ENCODE measurements around the gene CCDC88A. TPM values are rescaled to one million over a fixed set of nuclear protein-coding genes. Genes with fewer than 3 reads are reported as not detected.

The CCDC88A gene
- total RNA-seq, 2 donors from 2014 or later, result 21.5 to 26.4 TPM

DNA sequence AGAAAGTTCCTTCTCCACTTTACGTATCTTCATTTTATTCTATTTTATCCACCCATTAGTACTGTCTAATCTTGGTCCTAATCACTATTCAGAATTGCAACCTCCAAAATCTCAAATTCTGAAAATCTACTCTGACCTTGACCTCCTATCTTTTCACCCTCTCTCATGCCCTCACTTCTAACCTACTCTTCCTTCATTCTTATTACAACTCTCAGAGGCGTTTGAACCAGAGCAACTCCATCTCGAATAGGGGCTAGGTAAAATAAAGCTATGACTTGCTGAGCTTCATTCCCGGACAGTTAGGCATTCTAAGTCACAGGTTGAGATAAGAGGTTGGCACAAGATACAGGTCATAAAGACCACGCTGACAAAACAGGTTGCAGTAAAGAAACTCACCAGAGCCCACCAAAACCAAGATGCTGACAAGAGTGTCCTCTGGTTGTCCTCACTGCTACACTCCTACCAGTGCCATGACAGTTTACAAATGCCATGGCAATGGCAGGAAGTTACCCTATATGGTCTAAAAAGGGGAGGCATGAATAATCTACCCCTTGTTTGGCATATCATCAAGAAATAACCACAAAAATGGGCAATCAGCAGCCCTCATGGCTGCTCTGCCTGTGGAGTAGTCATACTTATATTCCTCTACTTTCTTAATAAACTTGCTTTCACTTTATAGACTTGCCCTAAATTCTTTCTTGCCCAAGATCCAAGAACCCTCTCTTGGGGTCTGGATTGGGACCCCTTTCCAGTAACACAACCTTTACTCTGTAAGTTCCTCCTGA lies 11.4 kb downstream of the CCDC88A start:
- no peak overlapping the region for H3K4me3 ChIP-seq
- H3K9me3 ChIP-seq, result no peaks in the 10 kb centered on the region
- no peaks in the 10 kb centered on the region for H3K27me3 ChIP-seq
- H3K4me1 ChIP-seq, result no peaks in the 10 kb centered on the region
- H3K36me3 ChIP-seq, result no peaks in the 10 kb centered on the region
- TF ChIP-seq, protein P1, sequence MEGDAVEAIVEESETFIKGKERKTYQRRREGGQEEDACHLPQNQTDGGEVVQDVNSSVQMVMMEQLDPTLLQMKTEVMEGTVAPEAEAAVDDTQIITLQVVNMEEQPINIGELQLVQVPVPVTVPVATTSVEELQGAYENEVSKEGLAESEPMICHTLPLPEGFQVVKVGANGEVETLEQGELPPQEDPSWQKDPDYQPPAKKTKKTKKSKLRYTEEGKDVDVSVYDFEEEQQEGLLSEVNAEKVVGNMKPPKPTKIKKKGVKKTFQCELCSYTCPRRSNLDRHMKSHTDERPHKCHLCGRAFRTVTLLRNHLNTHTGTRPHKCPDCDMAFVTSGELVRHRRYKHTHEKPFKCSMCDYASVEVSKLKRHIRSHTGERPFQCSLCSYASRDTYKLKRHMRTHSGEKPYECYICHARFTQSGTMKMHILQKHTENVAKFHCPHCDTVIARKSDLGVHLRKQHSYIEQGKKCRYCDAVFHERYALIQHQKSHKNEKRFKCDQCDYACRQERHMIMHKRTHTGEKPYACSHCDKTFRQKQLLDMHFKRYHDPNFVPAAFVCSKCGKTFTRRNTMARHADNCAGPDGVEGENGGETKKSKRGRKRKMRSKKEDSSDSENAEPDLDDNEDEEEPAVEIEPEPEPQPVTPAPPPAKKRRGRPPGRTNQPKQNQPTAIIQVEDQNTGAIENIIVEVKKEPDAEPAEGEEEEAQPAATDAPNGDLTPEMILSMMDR (IDR thresholded peaks at IDR 0.05), result no peak
- no peak overlapping the region for H3K27ac ChIP-seq
- DNase-seq (ENCODE audit: low spot score), result no peak

DNA sequence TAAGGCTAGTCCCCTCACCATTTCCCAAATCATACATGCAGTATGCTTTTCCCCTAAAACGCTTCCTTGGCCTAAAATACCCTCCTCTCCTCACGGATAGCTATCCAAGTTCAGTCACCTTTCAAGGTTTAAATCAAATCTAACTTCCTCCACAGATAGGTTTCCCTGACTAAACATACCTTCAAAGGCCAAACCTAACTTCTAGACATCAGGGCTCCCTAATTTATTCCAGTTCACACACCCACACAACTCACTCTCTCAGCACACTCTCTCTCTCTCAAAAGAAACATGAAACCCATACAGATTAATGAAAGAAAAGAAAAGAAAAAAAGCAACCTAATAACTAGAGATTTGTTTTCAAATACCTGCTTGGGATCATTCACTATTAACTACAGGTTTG lies 14.5 kb downstream of the CCDC88A start:
- H3K4me3 ChIP-seq, result no peak overlapping the region
- H3K27ac ChIP-seq, result no peak overlapping the region
- no peak for DNase-seq (ENCODE audit: low spot score)
- H3K4me1 ChIP-seq, result no peaks in the 10 kb centered on the region
- H3K36me3 ChIP-seq, result no peaks in the 10 kb centered on the region
- H3K9me3 ChIP-seq, result no peaks in the 10 kb centered on the region
- TF ChIP-seq, protein P1 (IDR thresholded peaks at IDR 0.05), result no peak
- no peaks in the 10 kb centered on the region for H3K27me3 ChIP-seq

DNA sequence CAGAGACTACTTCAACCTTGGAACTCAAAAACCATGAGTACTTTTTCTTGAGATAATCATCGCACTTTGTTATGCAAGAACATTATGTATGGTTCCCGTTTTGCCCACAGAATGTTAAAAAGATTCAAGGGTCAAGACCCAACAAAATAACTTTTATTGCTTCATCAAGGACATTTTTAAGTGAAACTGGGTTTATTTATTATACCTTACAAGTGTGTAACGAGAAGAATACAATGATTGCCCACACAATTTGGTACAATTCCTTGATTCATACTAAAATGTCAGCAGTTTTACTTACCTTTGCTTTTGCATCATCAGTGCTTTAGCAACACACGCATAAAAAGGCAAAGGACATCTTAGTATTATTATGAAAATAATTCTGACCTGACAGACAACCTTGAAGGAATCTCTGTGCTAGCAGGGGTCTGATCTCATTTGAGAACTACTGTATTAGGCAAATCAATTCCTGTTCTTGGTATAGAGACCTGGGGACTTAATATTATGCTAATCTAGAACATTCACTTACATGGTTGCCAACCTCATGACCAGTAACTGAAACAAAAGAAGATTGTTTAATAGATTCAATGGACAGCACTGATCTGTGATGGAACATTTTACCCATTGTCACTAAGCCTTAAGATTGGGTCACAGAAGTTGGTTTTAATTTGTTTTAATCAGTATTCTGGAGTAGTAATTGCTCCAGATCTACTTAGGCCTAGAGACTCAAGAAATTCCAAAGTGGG lies 16.2 kb downstream of the CCDC88A start:
- Histone ChIP-seq H3K27me3 (no peaks in the 10 kb centered on the region), H3K9me3 (no peaks in the 10 kb centered on the region)

DNA sequence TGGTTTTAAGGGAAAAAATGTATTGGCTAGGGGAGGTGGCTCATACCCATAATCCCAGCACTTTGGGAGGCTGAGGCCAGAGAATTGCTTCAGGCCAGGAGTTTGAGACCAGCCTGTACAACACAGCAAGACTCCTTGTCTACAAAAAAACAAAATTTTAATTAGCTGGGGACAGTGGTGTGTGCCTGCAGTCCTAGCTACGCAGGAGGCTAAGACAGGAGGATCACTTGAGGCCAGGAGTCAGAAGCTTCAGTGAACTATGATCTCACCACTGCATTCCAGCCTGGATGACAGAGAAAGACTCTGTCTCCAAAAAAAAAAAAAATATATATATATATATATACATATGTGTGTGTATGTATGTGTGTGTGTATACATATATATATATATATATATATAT lies 18.5 kb downstream of the CCDC88A start:
- no peak overlapping the region for H3K4me3 ChIP-seq
- DNase-seq (ENCODE audit: low spot score), result no peak

More for the DNA sequence above, 16.2 kb downstream of the CCDC88A start:
- TF ChIP-seq, protein P1 (IDR thresholded peaks at IDR 0.05), result no peak
- Histone ChIP-seq H3K4me1 (no peaks in the 10 kb centered on the region), H3K27ac (no peak overlapping the region), H3K4me3 (no peak overlapping the region), H3K36me3 (no peaks in the 10 kb centered on the region)
- no peak for DNase-seq (ENCODE audit: low spot score)

DNA sequence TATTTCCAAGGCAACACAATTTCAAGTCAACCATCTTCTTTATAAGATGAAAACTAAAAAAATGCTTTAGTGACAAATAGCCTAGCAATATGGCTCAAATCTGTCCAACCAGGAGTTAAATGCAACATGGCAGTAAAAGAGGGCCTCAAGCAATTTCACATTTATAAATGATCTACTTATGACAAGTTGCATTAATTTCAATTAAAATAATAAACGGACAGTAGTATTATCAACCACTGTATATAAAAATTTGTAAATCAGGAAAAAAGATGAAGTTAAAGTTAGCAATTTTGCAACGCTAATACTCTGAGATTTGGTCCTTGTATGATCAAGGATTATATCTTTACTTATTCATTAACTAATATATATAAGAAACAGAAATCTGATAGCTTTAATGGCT lies 19.3 kb downstream of the CCDC88A start:
- TF ChIP-seq, protein P1 (IDR thresholded peaks at IDR 0.05), result no peak
- no peak for DNase-seq (ENCODE audit: low spot score)
- H3K36me3 ChIP-seq, result no peaks in the 10 kb centered on the region
- H3K9me3 ChIP-seq, result no peaks in the 10 kb centered on the region
- no peaks in the 10 kb centered on the region for H3K4me1 ChIP-seq
- H3K27ac ChIP-seq, result no peak overlapping the region
- no peaks in the 10 kb centered on the region for H3K27me3 ChIP-seq
- no peak overlapping the region for H3K4me3 ChIP-seq

More for the DNA sequence above, 18.5 kb downstream of the CCDC88A start:
- TF ChIP-seq, protein P1 (IDR thresholded peaks at IDR 0.05), result no peak
- no peaks in the 10 kb centered on the region for H3K9me3 ChIP-seq
- no peaks in the 10 kb centered on the region for H3K36me3 ChIP-seq
- H3K27ac ChIP-seq, result no peak overlapping the region
- no peaks in the 10 kb centered on the region for H3K27me3 ChIP-seq
- H3K4me1 ChIP-seq, result no peaks in the 10 kb centered on the region

Measured in right atrium auricular region (tissue), 2 donors.